Neural progenitor cell (in vitro differentiated cells): Measurements from ENCODE around the gene PHC3. TPM values are rescaled to one million over a fixed set of nuclear protein-coding genes. Genes with fewer than 3 reads are reported as not detected.
A peak's percentile ranks its signal among the peaks of the same experiment; 100 is the strongest.

ENCODE experiments used
- DNase-seq: peaks from one replicate; pipeline ENCODE4 v3.0.0-alpha.2; 2016; ENCODE audit warnings: low spot score
- H2AFZ ChIP-seq: fragments of 200-600 bp; sonication (generic); replicated peaks from 2 replicates; pipeline ENCODE4 v1.6.1; 2016; ENCODE audit warnings: antibody characterized with exemption
- H3F3A ChIP-seq: fragments of 200-600 bp; sonication (generic); 2 replicates; pipeline ENCODE4 v1.6.1; 2016; ENCODE audit warnings: antibody characterized with exemption, low read depth
- H3K27ac ChIP-seq: fragments of 200-600 bp; sonication (generic); 2 replicates; pipeline ENCODE4 v1.5.1; 2016; ENCODE audit warnings: mild to moderate bottlenecking
- H3K27me3 ChIP-seq: fragments of 200-600 bp; sonication (generic); 2 replicates; pipeline ENCODE4 v1.6.1; 2016; ENCODE audit warnings: mild to moderate bottlenecking, moderate library complexity
- H3K36me3 ChIP-seq: fragments of 200-600 bp; sonication (generic); 2 replicates; pipeline ENCODE4 v1.5.1; 2016
- H3K4me1 ChIP-seq: fragments of 200-600 bp; sonication (generic); 2 replicates; pipeline ENCODE4 v1.6.1; 2016; ENCODE audit warnings: mixed run types
- H3K4me2 ChIP-seq: fragments of 200-600 bp; sonication (generic); 2 replicates; pipeline ENCODE4 v1.6.1; 2016
- H3K4me3 ChIP-seq: fragments of 200-600 bp; sonication (generic); 2 replicates; pipeline ENCODE4 v1.5.1; 2016
- H3K79me2 ChIP-seq: fragments of 200-600 bp; sonication (generic); 2 replicates; pipeline ENCODE4 v1.6.1; 2016; ENCODE audit warnings: low read depth
- H3K9ac ChIP-seq: fragments of 200-600 bp; sonication (generic); 2 replicates; pipeline ENCODE4 v1.6.1; 2016
- H3K9me3 ChIP-seq: fragments of 200-600 bp; sonication (generic); 2 replicates; pipeline ENCODE4 v1.5.1; 2016; ENCODE audit warnings: low read depth
- H4K20me1 ChIP-seq: fragments of 200-600 bp; sonication (generic); 2 replicates; pipeline ENCODE4 v1.6.1; 2016; ENCODE audit warnings: low read depth
- H3K27ac Mint-ChIP-seq: 3 replicates; pipeline ENCODE4 v1.8.0; 2021; ENCODE audit warnings: mixed read lengths
- H3K27me3 Mint-ChIP-seq: 2 replicates; pipeline ENCODE4 v1.8.0; 2022; ENCODE audit warnings: low read depth, mild to moderate bottlenecking, inconsistent platforms, moderate library complexity, mixed read lengths; ENCODE audit not compliant: insufficient read depth
- H3K36me3 Mint-ChIP-seq: 3 replicates; pipeline ENCODE4 v1.8.0; 2021; ENCODE audit warnings: mixed read lengths
- H3K4me1 Mint-ChIP-seq: 3 replicates; pipeline ENCODE4 v1.8.0; 2021; ENCODE audit warnings: mixed read lengths
- H3K4me3 Mint-ChIP-seq: 3 replicates; pipeline ENCODE4 v1.8.0; 2021; ENCODE audit warnings: mild to moderate bottlenecking, moderate library complexity, mixed read lengths
- H3K9me3 Mint-ChIP-seq: 3 replicates; pipeline ENCODE4 v1.8.0; 2020; ENCODE audit warnings: mixed read lengths
- CTCF ChIP-seq: fragments of 200-600 bp; sonication (generic); IDR thresholded peaks from 2 replicates; pipeline ENCODE4 v1.5.1; 2017; ENCODE audit warnings: antibody characterized with exemption, mild to moderate bottlenecking
- EZH2 ChIP-seq: fragments of 200-600 bp; sonication (generic); IDR thresholded peaks from 2 replicates; pipeline ENCODE4 v1.6.1; 2017; ENCODE audit warnings: antibody characterized with exemption, mild to moderate bottlenecking, moderate library complexity
- EZH2phosphoT487 ChIP-seq: fragments of 200-600 bp; sonication (generic); IDR thresholded peaks from 2 replicates; pipeline ENCODE4 v1.6.1; 2017; ENCODE audit warnings: antibody characterized with exemption
- total RNA-seq: library from RNA; depleted of rRNA; stranded (reverse); fragments of >200 nt; gene quantifications from 2 replicates; pipeline ENCODE4 v1.2.3, GENCODE V29; 2015; ENCODE audit warnings: low replicate concordance

Gene PHC3
- total RNA-seq, 1 donor from 2014 or later = 27.3 TPM

- H3K4me2 ChIP-seq = no peak overlapping the region
- no peak overlapping the region for H3K27ac ChIP-seq
- H3K9ac ChIP-seq = no peak overlapping the region
- TF ChIP-seq CTCF = no peak
- TF ChIP-seq EZH2phosphoT487 = no peak
- TF ChIP-seq EZH2 = no peak
- H2AFZ ChIP-seq = no peak overlapping the region
- H3K79me2 ChIP-seq = no peaks in the 10 kb centered on the region
- no peak for DNase-seq
- no peaks in the 10 kb centered on the region for H3F3A ChIP-seq
- Mint-ChIP-seq H3K36me3 (no peaks in the 10 kb centered on the region), H3K9me3 (peaks cover 4% of the 10 kb centered on the region), H3K27me3 (peaks cover 2% of the 10 kb centered on the region), H3K4me3 (no peak overlapping the region), H3K4me1 (peaks cover 6% of the 10 kb centered on the region), H3K27ac (no peak overlapping the region)
- H3K9me3 ChIP-seq = no peaks in the 10 kb centered on the region
- H3K4me1 ChIP-seq = peaks cover 5% of the 10 kb centered on the region
- H3K36me3 ChIP-seq = no peaks in the 10 kb centered on the region
- H3K27me3 ChIP-seq = no peaks in the 10 kb centered on the region
- H4K20me1 ChIP-seq = no peaks in the 10 kb centered on the region
- H3K4me3 ChIP-seq = no peak overlapping the region
Measured at GRCh38 chr3:170063691-170064090, 117.8 kb downstream of the PHC3 start.

- no peaks in the 10 kb centered on the region for H3K36me3 ChIP-seq
Measured at GRCh38 chr3:170062769-170063168, 118.8 kb downstream of the PHC3 start.

GRCh38 chr3:170062068-170062467 lies 119.5 kb downstream of the PHC3 start:
- Histone ChIP-seq H3K27ac (no peak overlapping the region), H3K4me3 (no peak overlapping the region), H3K4me1 (peaks cover 5% of the 10 kb centered on the region), H3K4me2 (no peak overlapping the region), H3K27me3 (no peaks in the 10 kb centered on the region), H3K36me3 (no peaks in the 10 kb centered on the region), H2AFZ (no peak overlapping the region), H3K9ac (no peak overlapping the region), H4K20me1 (no peaks in the 10 kb centered on the region), H3F3A (no peaks in the 10 kb centered on the region), H3K9me3 (no peaks in the 10 kb centered on the region), H3K79me2 (no peaks in the 10 kb centered on the region)
- H3K4me1 Mint-ChIP-seq = peaks cover 6% of the 10 kb centered on the region
- H3K4me3 Mint-ChIP-seq = no peak overlapping the region
- DNase-seq = no peak
- H3K36me3 Mint-ChIP-seq = no peaks in the 10 kb centered on the region
- peaks cover 4% of the 10 kb centered on the region for H3K9me3 Mint-ChIP-seq
- H3K27me3 Mint-ChIP-seq = peaks cover 2% of the 10 kb centered on the region
- no peak overlapping the region for H3K27ac Mint-ChIP-seq
- TF ChIP-seq EZH2 = no peak
- TF ChIP-seq CTCF = no peak
- no peak for TF ChIP-seq EZH2phosphoT487

More at GRCh38 chr3:170062769-170063168, 118.8 kb downstream of the PHC3 start:
- no peak overlapping the region for H3K4me3 Mint-ChIP-seq
- Histone ChIP-seq H3K9me3 (no peaks in the 10 kb centered on the region), H3F3A (no peaks in the 10 kb centered on the region), H2AFZ (no peak overlapping the region), H3K9ac (no peak overlapping the region), H3K4me3 (no peak overlapping the region), H3K4me1 (peaks cover 5% of the 10 kb centered on the region), H3K79me2 (no peaks in the 10 kb centered on the region), H3K27me3 (no peaks in the 10 kb centered on the region), H3K4me2 (no peak overlapping the region), H4K20me1 (no peaks in the 10 kb centered on the region), H3K27ac (no peak overlapping the region)
- no peak for DNase-seq
- no peak for TF ChIP-seq EZH2phosphoT487
- TF ChIP-seq CTCF = peak; percentile 26
- TF ChIP-seq EZH2 = no peak
- H3K27me3 Mint-ChIP-seq = peaks cover 2% of the 10 kb centered on the region
- peaks cover 4% of the 10 kb centered on the region for H3K9me3 Mint-ChIP-seq
- H3K36me3 Mint-ChIP-seq = no peaks in the 10 kb centered on the region
- H3K27ac Mint-ChIP-seq = no peak overlapping the region
- H3K4me1 Mint-ChIP-seq = peaks cover 6% of the 10 kb centered on the region
